Suppressor macrophage treated with lipopolysaccharide for 1 hour (primary cell): ENCODE results near the gene MAMDC4.

Experiments
- DNase-seq, 3 donors: peaks; one replicate each; pipeline ENCODE4 v3.0.0-alpha.2; 2020 to 2022

Gene MAMDC4

GRCh38 chr9:136849960-136850865 is 1.9 kb upstream of the MAMDC4 start:
- no peak for DNase-seq

DNA sequence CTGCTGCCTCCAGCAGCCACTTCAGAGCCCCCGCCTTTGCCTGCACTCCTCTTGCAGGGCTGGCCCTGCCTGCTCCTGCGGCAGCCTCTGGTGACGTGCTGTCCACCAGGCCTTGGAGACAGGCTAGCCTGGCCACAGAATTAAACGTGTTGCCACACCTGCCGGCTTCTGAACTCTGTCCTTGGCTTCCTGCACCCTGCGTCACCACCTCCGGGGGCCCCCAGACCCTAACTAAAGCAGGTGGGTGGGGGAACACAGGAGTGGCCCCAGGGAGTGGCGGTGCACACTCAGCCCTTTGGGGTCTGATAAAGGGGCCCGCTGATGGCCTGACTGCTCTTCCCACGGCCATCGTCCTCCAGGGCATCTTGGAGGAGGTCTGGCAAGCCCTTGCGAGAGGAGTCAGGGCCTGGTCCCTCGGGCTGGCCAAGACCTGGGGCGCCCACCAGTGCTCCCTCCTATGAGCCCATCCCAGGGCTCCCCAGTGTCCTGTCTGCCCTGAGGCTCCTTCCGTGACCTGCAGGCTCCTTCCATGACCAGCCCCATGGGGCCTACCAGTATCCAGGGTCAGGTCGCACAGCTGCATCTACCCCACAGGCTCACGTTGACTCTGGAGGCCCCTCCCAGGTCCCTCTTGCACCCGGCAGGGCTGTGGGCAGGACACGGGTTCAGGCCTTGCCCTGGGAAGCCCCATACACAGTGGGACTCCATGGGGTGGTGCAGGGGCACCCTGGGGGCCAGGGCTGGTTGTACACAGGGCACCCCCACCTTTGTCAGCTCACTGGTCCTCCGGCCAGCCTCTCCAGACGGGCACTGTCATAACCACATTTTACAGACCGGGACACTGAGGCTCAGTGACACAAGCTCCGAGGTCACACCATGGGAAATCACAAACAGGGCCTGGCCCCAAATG is 1.0 kb upstream of the MAMDC4 start:
- no peak for DNase-seq

DNA sequence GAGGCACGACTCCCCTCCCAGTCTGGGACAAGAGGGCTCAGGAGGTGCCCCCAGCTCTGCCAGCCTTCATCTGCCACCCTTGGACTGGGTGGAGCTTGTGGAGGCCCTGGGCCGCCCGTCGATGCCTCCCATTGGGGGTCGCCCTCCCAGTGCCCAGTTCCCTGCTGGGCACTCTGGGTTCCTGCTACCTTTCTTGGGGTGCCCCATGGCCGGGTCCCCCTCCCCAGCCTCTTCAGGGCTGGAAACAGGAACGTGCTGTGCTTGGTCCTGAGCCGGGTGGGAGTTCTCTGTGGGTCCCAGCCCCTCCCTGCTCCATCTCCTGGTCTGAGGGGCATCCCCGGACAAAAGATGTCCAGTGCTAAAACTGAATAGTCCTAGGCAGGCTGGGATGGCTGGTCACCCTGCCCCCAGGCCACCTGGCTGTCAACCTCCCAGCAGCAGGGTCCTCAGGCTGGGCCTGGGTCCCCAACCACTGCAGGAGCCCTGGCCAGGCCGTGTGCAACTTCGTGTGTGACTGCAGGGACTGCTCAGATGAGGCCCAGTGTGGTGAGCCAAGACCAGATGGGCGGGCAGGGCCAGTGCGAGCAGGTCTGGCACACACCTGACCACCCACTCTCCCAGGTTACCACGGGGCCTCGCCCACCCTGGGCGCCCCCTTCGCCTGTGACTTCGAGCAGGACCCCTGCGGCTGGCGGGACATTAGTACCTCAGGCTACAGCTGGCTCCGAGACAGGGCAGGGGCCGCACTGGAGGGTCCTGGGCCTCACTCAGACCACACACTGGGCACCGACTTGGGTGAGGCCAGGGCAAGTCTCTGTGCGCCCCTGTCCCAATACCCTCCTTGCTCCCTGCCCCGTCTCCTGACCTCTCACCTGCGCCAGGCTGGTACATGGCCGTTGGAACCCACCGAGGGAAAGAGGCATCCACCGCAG is 784 bp downstream of the MAMDC4 start:
- no peak for DNase-seq

DNA sequence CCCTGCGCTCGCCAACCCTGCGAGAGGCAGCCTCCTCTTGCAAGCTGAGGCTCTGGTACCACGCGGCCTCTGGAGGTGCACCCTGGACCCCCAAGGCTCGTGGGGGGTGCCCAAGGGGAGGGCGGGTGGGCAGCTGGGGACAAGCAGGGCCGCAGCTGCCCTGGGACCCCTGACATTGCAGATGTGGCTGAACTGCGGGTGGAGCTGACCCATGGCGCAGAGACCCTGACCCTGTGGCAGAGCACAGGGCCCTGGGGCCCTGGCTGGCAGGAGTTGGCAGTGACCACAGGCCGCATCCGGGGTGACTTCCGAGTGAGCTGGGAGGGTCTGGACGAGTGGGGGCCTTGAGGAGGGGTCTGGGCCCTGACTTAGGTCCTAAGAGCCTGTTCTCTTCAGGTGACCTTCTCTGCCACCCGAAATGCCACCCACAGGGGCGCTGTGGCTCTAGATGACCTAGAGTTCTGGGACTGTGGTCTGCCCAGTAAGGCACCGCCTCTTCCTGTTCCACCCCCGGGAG is 1.5 kb downstream of the MAMDC4 start:
- DNase-seq: no peak

GRCh38 chr9:136854113-136854841 is 2.1 kb downstream of the MAMDC4 start:
- DNase-seq: no peak

- no peak for DNase-seq
These were observed 2.8 kb downstream of the MAMDC4 start for GRCh38 chr9:136854842-136855460.

GRCh38 chr9:136855461-136856078 is 3.4 kb downstream of the MAMDC4 start:
- no peak for DNase-seq

- DNase-seq: no peak
These were observed 3.9 kb downstream of the MAMDC4 start for GRCh38 chr9:136856079-136856476.

GRCh38 chr9:136856541-136857141 is 4.5 kb downstream of the MAMDC4 start:
- DNase-seq: no peak

DNA sequence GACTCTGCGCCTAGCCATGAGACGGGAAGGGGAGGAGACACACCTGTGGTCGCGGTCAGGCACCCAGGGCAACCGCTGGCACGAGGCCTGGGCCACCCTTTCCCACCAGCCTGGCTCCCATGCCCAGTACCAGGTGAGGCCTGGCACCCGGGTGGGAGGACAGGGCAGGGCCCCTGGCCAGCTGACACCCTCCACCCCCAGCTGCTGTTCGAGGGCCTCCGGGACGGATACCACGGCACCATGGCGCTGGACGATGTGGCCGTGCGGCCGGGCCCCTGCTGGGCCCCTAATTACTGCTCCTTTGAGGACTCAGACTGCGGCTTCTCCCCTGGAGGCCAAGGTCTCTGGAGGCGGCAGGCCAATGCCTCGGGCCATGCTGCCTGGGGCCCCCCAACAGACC is 5.0 kb downstream of the MAMDC4 start:
- DNase-seq: no peak

DNA sequence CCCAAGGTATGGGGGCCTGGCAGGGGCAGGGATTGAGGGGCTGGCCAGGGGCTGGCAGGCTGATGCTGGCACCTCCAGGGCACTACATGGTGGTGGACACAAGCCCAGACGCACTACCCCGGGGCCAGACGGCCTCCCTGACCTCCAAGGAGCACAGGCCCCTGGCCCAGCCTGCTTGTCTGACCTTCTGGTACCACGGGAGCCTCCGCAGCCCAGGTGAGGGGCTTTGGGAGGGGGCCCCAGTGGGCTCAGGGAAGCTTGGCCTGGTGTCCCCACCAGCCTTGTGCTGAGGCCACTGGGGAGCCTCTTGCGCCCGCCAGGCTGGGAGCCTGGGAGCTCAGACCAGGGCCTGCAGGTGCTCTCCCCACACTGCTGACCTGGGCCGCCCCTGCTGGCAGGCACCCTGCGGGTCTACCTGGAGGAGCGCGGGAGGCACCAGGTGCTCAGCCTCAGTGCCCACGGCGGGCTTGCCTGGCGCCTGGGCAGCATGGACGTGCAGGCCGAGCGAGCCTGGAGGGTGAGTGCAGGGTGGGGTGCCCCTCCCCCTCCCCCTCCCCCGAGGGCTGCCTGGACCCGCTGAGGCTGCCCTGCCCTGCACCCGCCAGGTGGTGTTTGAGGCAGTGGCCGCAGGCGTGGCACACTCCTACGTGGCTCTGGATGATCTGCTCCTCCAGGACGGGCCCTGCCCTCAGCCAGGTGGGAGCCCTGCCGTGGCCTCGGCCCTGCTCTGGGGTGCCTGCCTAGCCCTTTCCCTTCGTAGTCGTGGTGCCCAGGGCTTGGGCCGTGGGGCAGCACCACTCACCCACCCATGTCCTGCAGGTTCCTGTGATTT is 5.7 kb downstream of the MAMDC4 start:
- DNase-seq: no peak

DNA sequence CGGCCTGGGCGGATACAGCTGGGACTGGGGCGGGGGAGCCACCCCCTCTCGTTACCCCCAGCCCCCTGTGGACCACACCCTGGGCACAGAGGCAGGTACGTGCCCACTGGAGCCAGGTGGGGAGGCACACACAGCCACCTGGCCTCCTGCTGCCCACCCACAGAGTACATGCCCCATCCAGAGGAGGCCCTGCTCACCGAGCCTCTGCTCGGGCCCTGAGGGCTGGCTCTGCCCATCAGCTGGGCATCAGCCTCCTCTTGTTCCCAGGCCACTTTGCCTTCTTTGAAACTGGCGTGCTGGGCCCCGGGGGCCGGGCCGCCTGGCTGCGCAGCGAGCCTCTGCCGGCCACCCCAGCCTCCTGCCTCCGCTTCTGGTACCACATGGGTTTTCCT is 6.3 kb downstream of the MAMDC4 start:
- DNase-seq: no peak

DNA sequence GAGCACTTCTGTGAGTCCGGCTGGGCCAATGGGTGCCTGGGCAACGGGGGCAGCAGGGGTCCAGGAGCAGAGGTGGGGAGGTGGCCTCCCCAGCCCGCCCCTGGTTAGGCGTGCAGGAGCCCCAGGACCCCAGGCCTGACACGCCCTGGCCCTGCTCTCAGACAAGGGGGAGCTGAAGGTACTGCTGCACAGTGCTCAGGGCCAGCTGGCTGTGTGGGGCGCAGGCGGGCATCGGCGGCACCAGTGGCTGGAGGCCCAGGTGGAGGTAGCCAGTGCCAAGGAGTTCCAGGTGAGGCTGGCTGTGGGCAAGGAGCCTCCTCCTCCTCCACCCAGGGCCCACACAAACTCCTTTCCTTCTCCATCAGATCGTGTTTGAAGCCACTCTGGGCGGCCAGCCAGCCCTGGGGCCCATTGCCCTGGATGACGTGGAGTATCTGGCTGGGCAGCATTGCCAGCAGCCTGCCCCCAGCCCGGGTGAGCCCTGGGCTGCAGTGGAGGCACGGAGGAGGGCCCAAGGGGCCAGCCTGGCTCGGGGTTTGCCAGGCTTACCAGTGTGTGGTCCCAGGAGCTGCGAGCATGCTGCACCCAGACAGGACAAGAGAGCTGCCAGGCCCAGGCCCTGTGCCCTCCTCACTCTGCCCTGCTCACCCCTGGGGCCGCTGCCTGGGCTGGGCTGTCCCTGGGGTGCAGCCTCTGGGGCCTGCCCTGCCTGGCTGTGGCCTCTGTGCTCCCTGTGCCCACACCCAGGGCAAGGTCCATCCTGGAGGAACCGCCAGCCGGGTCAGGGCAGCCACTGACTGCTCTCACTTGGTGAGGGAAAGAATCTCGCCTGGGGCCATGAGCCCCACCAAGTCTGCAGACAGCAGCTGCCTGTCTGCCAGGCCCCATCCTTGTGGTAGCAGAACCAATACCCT is 7.0 kb downstream of the MAMDC4 start:
- DNase-seq: no peak

GRCh38 chr9:136860529-136860928 is 8.4 kb downstream of the MAMDC4 start:
- no peak for DNase-seq

- no peak for DNase-seq
These were observed 9.1 kb downstream of the MAMDC4 start for GRCh38 chr9:136860933-136861873.

GRCh38 chr9:136861874-136862457 is 9.8 kb downstream of the MAMDC4 start:
- no peak for DNase-seq
